ENCODE measurements around the gene TRAK2. TPM values are rescaled to one million over a fixed set of nuclear protein-coding genes. Genes with fewer than 3 reads are reported as not detected.
"Not testable (repeated sequence)": the region's sequence is repeated elsewhere in the genome, so short reads cannot be mapped to it uniquely, and the experiment has no call there.

The TRAK2 gene
- 17.7 and 20.1 TPM in 2 replicates for total RNA-seq

DNA sequence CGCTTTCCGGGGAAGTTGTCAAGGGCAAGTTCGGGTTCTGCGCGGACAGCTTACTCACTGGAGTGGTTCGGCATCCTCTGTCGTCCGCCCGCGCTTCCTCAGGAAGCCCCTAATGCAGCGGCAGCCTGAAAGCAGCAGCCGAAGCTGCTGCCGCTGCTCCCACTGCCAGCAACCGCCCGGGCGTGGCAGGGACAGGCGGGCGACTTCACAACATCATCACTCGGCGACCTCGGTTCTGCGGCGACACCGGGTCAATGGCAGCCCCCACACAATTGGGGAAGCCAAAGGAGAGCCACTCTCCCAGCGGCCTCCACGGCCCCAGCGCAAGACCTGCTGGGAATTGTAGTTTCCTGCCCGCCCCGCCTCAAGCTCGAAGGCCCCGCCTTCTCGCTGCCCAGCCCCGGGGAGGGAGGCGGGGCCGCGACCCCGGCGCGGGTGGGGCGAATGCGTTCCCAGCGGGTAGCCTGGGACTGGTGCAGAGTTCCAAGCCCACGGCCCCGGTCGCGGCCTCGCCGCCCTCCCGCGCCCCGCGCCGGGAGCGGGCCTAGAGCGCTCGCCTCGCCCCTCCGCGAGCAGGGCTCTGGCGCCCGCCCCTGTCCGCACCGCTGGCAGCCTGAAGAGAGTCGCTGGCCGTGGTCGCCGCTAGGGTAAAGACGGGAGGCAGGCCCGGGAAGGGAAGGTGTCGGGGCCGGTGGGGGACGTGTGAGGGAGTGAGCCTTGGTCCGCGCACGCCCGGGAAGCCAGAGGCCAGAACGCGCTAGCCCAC lies at the start of gene TRAK2, which contains the start of gene STRADB:
TSS of gene TRAK2 (minus strand) at position 167 of the 766 bp plus-strand sequence. CDS start 30,951 bp downstream, outside the sequence.
TSS of gene STRADB (plus strand) at position 449 of the 766 bp plus-strand sequence. CDS start 3,101 bp downstream, outside the sequence.
- Mint-ChIP-seq H3K9me3 (no peaks in the 10 kb centered on the region), H3K4me3 (peak within 1 kb of the TSS; percentile 97)

DNA sequence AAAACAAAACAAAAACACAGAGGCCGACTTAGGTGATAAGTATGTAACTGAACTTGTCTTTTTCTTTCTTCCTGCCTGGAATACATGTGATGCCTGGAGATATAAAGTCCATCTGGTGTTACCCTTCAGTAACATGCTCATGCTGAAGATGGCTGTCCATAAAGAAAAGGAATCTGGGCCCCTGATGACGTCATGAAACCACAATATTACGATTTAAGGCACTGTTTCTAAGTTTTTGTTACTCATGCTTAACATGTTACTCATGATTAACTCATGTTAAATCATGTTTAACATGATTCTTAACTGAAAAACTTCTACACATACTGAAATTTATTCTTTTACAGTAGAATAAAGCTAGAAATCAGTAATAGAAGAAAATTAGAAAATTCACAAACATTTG lies 49.3 kb upstream of the TRAK2 start:
- intact Hi-C loops (cut with micrococcal nuclease), result no loop called here
- H3K27ac Mint-ChIP-seq, result no peak overlapping the region
- H3K27me3 Mint-ChIP-seq, result no peaks in the 10 kb centered on the region
- CTCF ChIA-PET, result no interaction called here
- TF ChIP-seq, protein P1, sequence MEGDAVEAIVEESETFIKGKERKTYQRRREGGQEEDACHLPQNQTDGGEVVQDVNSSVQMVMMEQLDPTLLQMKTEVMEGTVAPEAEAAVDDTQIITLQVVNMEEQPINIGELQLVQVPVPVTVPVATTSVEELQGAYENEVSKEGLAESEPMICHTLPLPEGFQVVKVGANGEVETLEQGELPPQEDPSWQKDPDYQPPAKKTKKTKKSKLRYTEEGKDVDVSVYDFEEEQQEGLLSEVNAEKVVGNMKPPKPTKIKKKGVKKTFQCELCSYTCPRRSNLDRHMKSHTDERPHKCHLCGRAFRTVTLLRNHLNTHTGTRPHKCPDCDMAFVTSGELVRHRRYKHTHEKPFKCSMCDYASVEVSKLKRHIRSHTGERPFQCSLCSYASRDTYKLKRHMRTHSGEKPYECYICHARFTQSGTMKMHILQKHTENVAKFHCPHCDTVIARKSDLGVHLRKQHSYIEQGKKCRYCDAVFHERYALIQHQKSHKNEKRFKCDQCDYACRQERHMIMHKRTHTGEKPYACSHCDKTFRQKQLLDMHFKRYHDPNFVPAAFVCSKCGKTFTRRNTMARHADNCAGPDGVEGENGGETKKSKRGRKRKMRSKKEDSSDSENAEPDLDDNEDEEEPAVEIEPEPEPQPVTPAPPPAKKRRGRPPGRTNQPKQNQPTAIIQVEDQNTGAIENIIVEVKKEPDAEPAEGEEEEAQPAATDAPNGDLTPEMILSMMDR (IDR thresholded peaks at IDR 0.05), result no peak
- POLR2A ChIA-PET, result interaction anchor here (0.7 kb wide), 1 partner anchor 804 kb away, joined by 7 read pairs; no protein-coding TSS in a partner anchor
- no peak for ATAC-seq (ENCODE audit: low read depth)
- peaks cover 8% of the 10 kb centered on the region for H3K36me3 Mint-ChIP-seq (ENCODE audit: low read depth)
- no peaks in the 10 kb centered on the region for H3K4me1 Mint-ChIP-seq
- H3K9me3 Mint-ChIP-seq, result peaks cover 13% of the 10 kb centered on the region
- DNase-seq, result no peak
- H3K4me3 Mint-ChIP-seq, result no peak overlapping the region

More for the DNA sequence above, at the start of gene TRAK2, which contains the start of gene STRADB:
- POLR2A ChIA-PET, result interaction anchor here (0.5 to 2.7 kb wide), 27 partner anchors 8 to 926 kb away, joined by 3 to 17 read pairs (median 4); partner anchors contain the start of genes ALS2, BZW1, CASP8 and CFLAR
- DNase-seq (peak; percentile 89), ATAC-seq (ENCODE audit: low read depth) (peak; percentile 93)
- intact Hi-C loops (cut with micrococcal nuclease), result loop anchor here (1.0 to 5.0 kb wide), 19 partner anchors 39 to 1787 kb away; partner anchors contain the start of genes BMPR2, BZW1, C2orf69 and CLK1
- CTCF ChIA-PET, result interaction anchor here (0.7 to 1.5 kb wide), 7 partner anchors 11 to 219 kb away, joined by 3 to 6 read pairs (median 3); partner anchors contain the start of gene TMEM237
- Mint-ChIP-seq H3K36me3 (ENCODE audit: low read depth) (peaks cover 15% of the 10 kb centered on the region), H3K4me1 (peaks cover 51% of the 10 kb centered on the region), H3K27ac (peak within 1 kb of the TSS; percentile 95), H3K27me3 (no peaks in the 10 kb centered on the region)
- TF ChIP-seq, protein P1 (IDR thresholded peaks at IDR 0.05), result no peak

- H3K4me3 Mint-ChIP-seq, result no peak overlapping the region
- peaks cover 2% of the 10 kb centered on the region for H3K36me3 Mint-ChIP-seq (ENCODE audit: low read depth)
- TF ChIP-seq, protein P1 (IDR thresholded peaks at IDR 0.05), result no peak
- H3K27ac Mint-ChIP-seq, result no peak overlapping the region
- no peaks in the 10 kb centered on the region for H3K4me1 Mint-ChIP-seq
- DNase-seq, result no peak
- CTCF ChIA-PET, result no interaction called here
- POLR2A ChIA-PET, result no interaction called here
- no peak for ATAC-seq (ENCODE audit: low read depth)
- intact Hi-C loops (cut with micrococcal nuclease), result no loop called here
- H3K27me3 Mint-ChIP-seq, result no peaks in the 10 kb centered on the region
- H3K9me3 Mint-ChIP-seq, result peaks cover 2% of the 10 kb centered on the region
Measured at GRCh38 chr2:201496785-201497184, 45.5 kb upstream of the TRAK2 start.

DNA sequence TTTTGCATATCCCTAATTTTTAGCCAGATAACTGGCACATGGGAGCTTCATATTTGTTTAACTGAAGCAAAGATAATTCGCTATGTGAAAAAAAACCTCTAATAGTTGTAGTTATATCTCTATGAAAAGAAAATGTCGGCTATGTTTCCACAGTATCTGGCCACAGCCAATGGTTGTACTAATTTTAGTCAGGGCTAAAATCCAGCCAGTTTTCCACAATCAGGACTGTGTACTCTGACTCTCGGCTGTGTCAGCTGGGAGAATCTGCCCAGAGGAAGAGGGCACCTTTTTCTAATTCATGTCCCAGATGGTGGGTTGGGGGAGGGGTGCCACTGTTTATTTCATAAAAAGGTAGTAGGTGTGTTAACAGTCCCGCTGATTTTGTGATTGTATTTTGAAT lies 39.0 kb upstream of the TRAK2 start:
- Mint-ChIP-seq H3K36me3 (ENCODE audit: low read depth) (no peaks in the 10 kb centered on the region), H3K27me3 (no peaks in the 10 kb centered on the region), H3K4me3 (no peak overlapping the region), H3K27ac (no peak overlapping the region), H3K9me3 (no peaks in the 10 kb centered on the region), H3K4me1 (no peaks in the 10 kb centered on the region)
- ATAC-seq (ENCODE audit: low read depth) (no peak), DNase-seq (no peak)
- ChIA-PET CTCF (no interaction called here), POLR2A (interaction anchor here (0.6 kb wide), 1 partner anchor 246 kb away, joined by 4 read pairs; no protein-coding TSS in a partner anchor)
- TF ChIP-seq, protein P1 (IDR thresholded peaks at IDR 0.05), result no peak
- intact Hi-C loops (cut with micrococcal nuclease), result no loop called here

- TF ChIP-seq, protein P1 (IDR thresholded peaks at IDR 0.05), result no peak
- Mint-ChIP-seq H3K4me3 (no peak overlapping the region), H3K4me1 (no peaks in the 10 kb centered on the region), H3K27me3 (no peaks in the 10 kb centered on the region), H3K9me3 (no peaks in the 10 kb centered on the region), H3K36me3 (ENCODE audit: low read depth) (peaks cover 15% of the 10 kb centered on the region), H3K27ac (no peak overlapping the region)
- ChIA-PET POLR2A (no interaction called here), CTCF (no interaction called here)
- ATAC-seq (ENCODE audit: low read depth) (no peak), DNase-seq (no peak)
- intact Hi-C loops (cut with micrococcal nuclease), result no loop called here
Measured at GRCh38 chr2:201484805-201485204, 33.5 kb upstream of the TRAK2 start.

- ATAC-seq (ENCODE audit: low read depth); H3K9me3 Mint-ChIP-seq; H3K27ac Mint-ChIP-seq; H3K4me3 Mint-ChIP-seq; H3K4me1 Mint-ChIP-seq; intact Hi-C loops (cut with micrococcal nuclease); DNase-seq; CTCF ChIA-PET; H3K27me3 Mint-ChIP-seq; POLR2A ChIA-PET: not testable (repeated sequence)
- H3K36me3 Mint-ChIP-seq (ENCODE audit: low read depth), result peaks cover 18% of the 10 kb centered on the region
Measured at GRCh38 chr2:201483758-201484157, 32.5 kb upstream of the TRAK2 start.

Measured in activated B cell treated with CpG ODN at 0.5 μM for 24 hours (primary cell).